MCF 10A (cell line): ENCODE data around the gene CFAP210. TPM values are rescaled to one million over a fixed set of nuclear protein-coding genes. Genes with fewer than 3 reads are reported as not detected.
A peak's percentile ranks its signal among the peaks of the same experiment; 100 is the strongest.
"Not testable (repeated sequence)": the region's sequence is repeated elsewhere in the genome, so short reads cannot be mapped to it uniquely, and the experiment has no call there.

Experiments
- BruUV-seq: library from RNA; stranded (reverse); fragments of 400-500 nt; replicated peaks from 2 replicates; lab custom pipeline; 2021; lab: Mats Ljungman, UMichigan
- CTCF ChIA-PET: fragments of 300-600 bp; sonication (Branson Sonifier 250); formaldehyde crosslinking; extraction: SDS; loops from one replicate; lab custom pipeline; 2021; ENCODE audit warnings: antibody characterized with exemption, inconsistent platforms; lab: Yijun Ruan, JAX
- POLR2A ChIA-PET: fragments of 300-600, 350-650 bp; sonication (Branson Sonifier 250); formaldehyde crosslinking; extraction: SDS; loops from one replicate; lab custom pipeline; 2020; ENCODE audit warnings: antibody characterized with exemption, inconsistent platforms; lab: Yijun Ruan, JAX
- DNase-seq: peaks from one replicate; pipeline ENCODE4 v3.0.0-alpha.2; 2018; ENCODE audit not compliant: unreplicated experiment
- H3K27ac Mint-ChIP-seq: one replicate; pipeline ENCODE4 v1.8.0; 2022; ENCODE audit warnings: mild to moderate bottlenecking, low read depth, mixed read lengths; ENCODE audit not compliant: unreplicated experiment
- H3K27me3 Mint-ChIP-seq: one replicate; pipeline ENCODE4 v1.8.0; 2022; ENCODE audit warnings: mixed read lengths; ENCODE audit not compliant: insufficient read depth, unreplicated experiment
- H3K36me3 Mint-ChIP-seq: one replicate; pipeline ENCODE4 v1.8.0; 2022; ENCODE audit warnings: mild to moderate bottlenecking, moderate library complexity, mixed read lengths; ENCODE audit not compliant: insufficient read depth, unreplicated experiment
- H3K4me1 Mint-ChIP-seq: one replicate; pipeline ENCODE4 v1.8.0; 2022; ENCODE audit warnings: mixed read lengths; ENCODE audit not compliant: insufficient read depth, unreplicated experiment
- H3K4me3 Mint-ChIP-seq: one replicate; pipeline ENCODE4 v1.8.0; 2022; ENCODE audit warnings: mild to moderate bottlenecking, moderate library complexity, mixed read lengths; ENCODE audit not compliant: unreplicated experiment
- H3K9me3 Mint-ChIP-seq: one replicate; pipeline ENCODE4 v1.8.0; 2022; ENCODE audit warnings: mixed read lengths; ENCODE audit not compliant: unreplicated experiment
- intact Hi-C: fragments of 100-400 bp; cut with micrococcal nuclease; formaldehyde crosslinking; loops from 2 replicates; pipeline ENCODE4 v1.14.1; 2022
- total RNA-seq: library from RNA; stranded (reverse); gene quantifications from 2 replicates; pipeline ENCODE4 v1.2.3, GENCODE V29; 2022
- TF ChIP-seq, protein P1 (sequence below): fragments of 200-600 bp; IDR thresholded peaks from one replicate; pipeline ENCODE4 v1.8.0; 2022; ENCODE audit warnings: antibody characterized with exemption, mild to moderate bottlenecking; ENCODE audit not compliant: unreplicated experiment

CFAP210 gene
- total RNA-seq, 1 experiment from 2014 or later, result not detected

DNA sequence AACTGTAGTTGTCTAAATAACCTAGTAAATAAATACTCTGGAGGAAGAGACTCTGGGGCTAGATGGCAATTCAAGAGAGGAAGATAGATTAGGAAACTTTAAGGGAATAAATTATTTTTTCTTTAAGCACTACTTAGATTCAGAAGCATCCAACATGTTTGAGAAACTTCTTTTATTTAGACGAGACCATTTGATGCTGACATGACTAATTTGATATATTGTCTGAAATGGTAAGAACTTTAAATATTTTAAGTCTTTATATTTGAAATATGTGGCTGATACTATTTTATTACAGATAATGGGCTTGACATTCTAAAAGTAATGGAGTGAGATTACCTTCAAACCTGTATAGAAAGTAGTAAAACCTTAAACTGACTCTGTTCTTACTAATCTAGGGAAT is 73.7 kb downstream of the CFAP210 start:
- no peak overlapping the region for H3K4me3 Mint-ChIP-seq
- intact Hi-C loops, result no loop called here
- peaks cover 77% of the 10 kb centered on the region for H3K36me3 Mint-ChIP-seq
- CTCF ChIA-PET, result no interaction called here
- no peak overlapping the region for H3K27ac Mint-ChIP-seq
- no peaks in the 10 kb centered on the region for H3K27me3 Mint-ChIP-seq
- peaks cover 16% of the 10 kb centered on the region for H3K9me3 Mint-ChIP-seq
- no TSS peak for BruUV-seq
- no peak for DNase-seq
- no peaks in the 10 kb centered on the region for H3K4me1 Mint-ChIP-seq
- POLR2A ChIA-PET, result no interaction called here
- TF ChIP-seq, protein P1, sequence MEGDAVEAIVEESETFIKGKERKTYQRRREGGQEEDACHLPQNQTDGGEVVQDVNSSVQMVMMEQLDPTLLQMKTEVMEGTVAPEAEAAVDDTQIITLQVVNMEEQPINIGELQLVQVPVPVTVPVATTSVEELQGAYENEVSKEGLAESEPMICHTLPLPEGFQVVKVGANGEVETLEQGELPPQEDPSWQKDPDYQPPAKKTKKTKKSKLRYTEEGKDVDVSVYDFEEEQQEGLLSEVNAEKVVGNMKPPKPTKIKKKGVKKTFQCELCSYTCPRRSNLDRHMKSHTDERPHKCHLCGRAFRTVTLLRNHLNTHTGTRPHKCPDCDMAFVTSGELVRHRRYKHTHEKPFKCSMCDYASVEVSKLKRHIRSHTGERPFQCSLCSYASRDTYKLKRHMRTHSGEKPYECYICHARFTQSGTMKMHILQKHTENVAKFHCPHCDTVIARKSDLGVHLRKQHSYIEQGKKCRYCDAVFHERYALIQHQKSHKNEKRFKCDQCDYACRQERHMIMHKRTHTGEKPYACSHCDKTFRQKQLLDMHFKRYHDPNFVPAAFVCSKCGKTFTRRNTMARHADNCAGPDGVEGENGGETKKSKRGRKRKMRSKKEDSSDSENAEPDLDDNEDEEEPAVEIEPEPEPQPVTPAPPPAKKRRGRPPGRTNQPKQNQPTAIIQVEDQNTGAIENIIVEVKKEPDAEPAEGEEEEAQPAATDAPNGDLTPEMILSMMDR, result no peak

DNA sequence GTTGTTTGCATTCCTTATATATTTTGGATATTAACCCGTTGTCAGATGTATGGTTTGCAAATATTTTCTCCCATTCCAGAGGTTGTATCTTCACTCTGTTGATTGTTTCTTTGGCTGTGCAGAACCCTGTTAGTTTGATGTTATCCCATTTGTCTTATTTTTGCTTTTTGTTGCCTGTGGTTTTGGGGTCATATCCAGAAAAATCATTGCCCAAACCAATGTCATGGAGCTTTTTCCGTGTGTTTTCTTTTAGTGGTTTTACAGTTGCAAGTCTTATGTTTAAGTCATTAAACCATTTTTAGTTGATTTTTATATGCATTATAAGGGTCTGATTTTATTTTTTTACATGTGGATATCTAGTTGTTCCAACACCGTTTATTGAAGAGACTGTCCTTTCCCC is 74.3 kb downstream of the CFAP210 start:
- TF ChIP-seq, protein P1, result no peak
- H3K27ac Mint-ChIP-seq, result no peak overlapping the region
- no TSS peak for BruUV-seq
- no peaks in the 10 kb centered on the region for H3K27me3 Mint-ChIP-seq
- peaks cover 77% of the 10 kb centered on the region for H3K36me3 Mint-ChIP-seq
- no peak for DNase-seq
- H3K4me1 Mint-ChIP-seq, result no peaks in the 10 kb centered on the region
- ChIA-PET POLR2A (no interaction called here), CTCF (no interaction called here)
- no peak overlapping the region for H3K4me3 Mint-ChIP-seq
- intact Hi-C loops, result no loop called here
- H3K9me3 Mint-ChIP-seq, result peaks cover 16% of the 10 kb centered on the region

DNA sequence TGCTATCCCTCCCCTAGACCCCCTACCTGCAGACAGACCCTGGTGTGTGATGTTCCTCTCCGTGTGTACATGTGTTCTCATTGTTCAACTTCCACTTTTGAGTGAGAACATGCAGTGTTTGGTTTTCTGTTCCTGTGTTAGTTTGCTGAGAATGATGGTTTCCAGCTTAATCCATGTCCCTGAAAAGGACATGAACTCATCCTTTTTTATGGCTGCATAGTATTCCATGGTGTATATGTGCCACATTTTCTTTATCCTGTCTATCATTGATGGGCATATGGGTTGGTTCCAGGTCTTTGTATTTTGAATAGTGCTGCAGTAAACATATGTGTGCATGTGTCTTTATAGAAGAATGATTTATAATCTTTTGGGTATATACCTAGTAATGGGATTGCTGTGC is 78.2 kb downstream of the CFAP210 start:
- H3K36me3 Mint-ChIP-seq, result peaks cover 80% of the 10 kb centered on the region
- BruUV-seq, result not testable (repeated sequence)

DNA sequence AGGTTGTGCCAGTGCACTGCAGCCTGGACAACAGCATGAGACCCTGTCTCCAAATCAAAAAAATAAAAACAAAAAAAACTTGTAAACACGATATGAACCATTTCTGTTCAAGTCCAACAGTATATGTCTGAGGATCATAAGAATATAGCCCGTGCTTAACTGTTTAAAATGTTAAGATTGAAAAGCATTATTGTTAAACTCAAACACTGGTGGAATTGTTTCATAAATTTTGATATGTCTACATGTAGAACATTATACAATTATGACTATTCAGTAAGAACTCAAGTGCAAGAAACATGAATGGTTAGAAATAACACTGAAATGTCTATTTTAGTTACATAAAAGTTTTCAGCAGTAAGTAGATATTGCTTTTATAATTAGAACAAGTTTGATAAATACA is 80.3 kb downstream of the CFAP210 start:
- Mint-ChIP-seq H3K4me1 (no peaks in the 10 kb centered on the region), H3K4me3 (no peak overlapping the region), H3K36me3 (peaks cover 87% of the 10 kb centered on the region), H3K27me3 (no peaks in the 10 kb centered on the region), H3K27ac (no peak overlapping the region), H3K9me3 (peaks cover 13% of the 10 kb centered on the region)
- no TSS peak for BruUV-seq
- intact Hi-C loops, result no loop called here
- POLR2A ChIA-PET, result interaction anchor here (1.1 to 1.5 kb wide), 4 partner anchors 26 to 210 kb away, joined by 3 to 7 read pairs (median 4); partner anchors contain the start of genes METTL5 and PPIG
- CTCF ChIA-PET, result interaction anchor here (0.8 kb wide), 1 partner anchor 91 kb away, joined by 4 read pairs; no protein-coding TSS in a partner anchor
- no peak for DNase-seq
- TF ChIP-seq, protein P1, result no peak

More for the DNA sequence above, 78.2 kb downstream of the CFAP210 start:
- POLR2A ChIA-PET, result interaction anchor here (1.6 kb wide), 1 partner anchor 32 kb away, joined by 5 read pairs; the partner anchor contains the start of gene PPIG
- DNase-seq, H3K27ac Mint-ChIP-seq, H3K4me3 Mint-ChIP-seq, intact Hi-C loops, H3K4me1 Mint-ChIP-seq, H3K27me3 Mint-ChIP-seq, CTCF ChIA-PET: not testable (repeated sequence)
- H3K9me3 Mint-ChIP-seq, result peaks cover 16% of the 10 kb centered on the region

DNA sequence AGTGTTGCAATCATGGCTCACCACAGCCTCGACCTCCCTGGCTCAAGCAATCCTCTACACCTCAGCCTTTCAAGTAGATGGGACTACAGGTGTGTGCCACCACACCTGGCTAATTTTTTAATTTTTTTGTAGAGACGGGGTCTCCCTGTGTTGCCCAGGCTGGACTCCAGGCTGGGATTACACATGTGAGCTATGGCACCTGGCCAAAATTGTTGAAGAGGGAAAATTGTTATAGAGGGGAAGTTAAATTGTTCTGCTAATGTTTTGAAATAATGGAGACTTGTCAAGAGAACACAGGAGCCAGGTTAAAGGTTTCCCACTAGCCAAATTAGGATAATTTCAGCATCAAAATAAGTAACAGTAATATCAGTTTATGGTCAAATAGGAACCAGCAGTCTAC is 84.9 kb downstream of the CFAP210 start:
- peak overlapping the region; percentile 82 for H3K27ac Mint-ChIP-seq
- no peak overlapping the region for H3K4me3 Mint-ChIP-seq
- intact Hi-C loops, result no loop called here
- CTCF ChIA-PET, result no interaction called here
- DNase-seq, result no peak
- no peaks in the 10 kb centered on the region for H3K4me1 Mint-ChIP-seq
- H3K27me3 Mint-ChIP-seq, result no peaks in the 10 kb centered on the region
- TF ChIP-seq, protein P1, result no peak
- POLR2A ChIA-PET, result no interaction called here
- BruUV-seq, result no TSS peak
- no peaks in the 10 kb centered on the region for H3K9me3 Mint-ChIP-seq
- H3K36me3 Mint-ChIP-seq, result peaks cover 89% of the 10 kb centered on the region
